ENCODE data around the gene PMP22. TPM values are rescaled to one million over a fixed set of nuclear protein-coding genes. Genes with fewer than 3 reads are reported as not detected.

Gene PMP22
- total RNA-seq, 6 donors from 2014 or later, result 49.7 to 179 (median 105) TPM

DNA sequence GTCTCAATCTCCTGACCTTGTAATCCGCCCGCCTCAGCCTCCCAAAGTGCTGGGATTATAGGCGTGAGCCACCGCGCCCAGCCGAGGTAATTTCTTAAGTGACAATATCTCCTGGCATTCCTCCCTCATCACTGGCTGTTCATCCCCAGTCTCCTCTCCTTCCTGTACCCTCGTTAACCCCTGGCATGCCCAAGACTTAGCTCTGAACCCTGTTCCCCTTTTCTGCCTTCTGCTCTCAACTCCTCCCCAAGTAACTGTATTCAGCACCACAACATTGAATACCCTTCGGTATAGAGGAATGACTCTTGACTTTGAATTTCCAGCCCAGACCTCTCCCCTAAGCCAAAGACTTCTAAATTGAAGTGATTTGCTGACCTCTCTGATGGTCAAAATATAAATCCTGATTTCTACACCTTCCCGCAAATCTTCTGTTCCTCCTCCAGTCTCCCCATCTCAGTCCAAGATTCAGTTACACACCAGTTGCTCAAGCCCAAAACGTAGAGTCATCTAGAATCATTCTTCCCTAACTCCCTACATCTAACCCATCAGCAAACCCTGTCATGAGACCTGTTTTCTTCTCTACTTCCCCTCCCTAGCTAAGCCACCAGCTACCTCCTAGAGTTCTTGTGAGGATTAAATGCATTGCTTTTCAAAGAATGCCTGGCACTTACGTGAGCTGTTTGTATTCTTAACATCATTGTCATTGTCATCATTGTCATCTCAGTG, 14.8 kb downstream of the PMP22 start:
- H3K27me3 ChIP-seq, result no peaks in the 10 kb centered on the region
- TF ChIP-seq POLR2A (IDR thresholded peaks at IDR 0.05) (no peak), POLR2AphosphoS5 (IDR thresholded peaks at IDR 0.05) (peak in 1 of 2 donors; percentile 13)
- ATAC-seq (ENCODE audit: low FRiP score in 2 of 2) (peak in 1 of 2 donors; percentile 35), DNase-seq (no peak)
- H3K36me3 ChIP-seq, result peaks cover 0 to 76% (median 11%) of the 10 kb centered on the region in 4 donors
- 80 to 81% methylated on average over 11 of the region's 11 CpGs for WGBS, 2 donors
- H3K4me1 ChIP-seq, result peaks cover 0 to 31% (median 30%) of the 10 kb centered on the region in 4 donors
- H3K4me3 ChIP-seq, result no peak overlapping the region
- H3K9me3 ChIP-seq, result no peaks in the 10 kb centered on the region
- H3K27ac ChIP-seq, result peak overlapping the region; percentile 20 to 39 (median 27)

DNA sequence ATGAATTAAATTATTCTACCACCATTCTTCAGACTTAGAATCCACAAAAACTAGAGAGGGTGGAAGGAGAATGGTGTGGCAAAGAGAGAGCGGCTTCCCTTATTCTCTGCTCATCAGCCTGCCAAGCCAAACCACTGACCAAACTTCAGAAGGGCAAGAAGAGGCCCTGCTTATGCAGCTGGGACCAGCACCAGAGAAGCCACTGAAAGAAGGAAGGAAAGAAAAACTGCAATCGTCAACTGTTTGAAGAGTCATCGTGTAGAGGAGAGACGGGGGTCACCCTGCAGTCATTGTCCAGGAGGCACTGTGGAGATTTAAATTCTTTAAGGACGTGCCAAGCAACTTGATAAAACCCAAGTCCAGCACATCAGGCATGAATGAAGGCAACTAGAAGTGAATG, 15.6 kb downstream of the PMP22 start:
- peak in 1 of 2 donors; percentile 67 for ATAC-seq (ENCODE audit: low FRiP score in 2 of 2)
- Histone ChIP-seq H3K27me3 (no peaks in the 10 kb centered on the region), H3K9me3 (no peaks in the 10 kb centered on the region), H3K4me3 (no peak overlapping the region), H3K27ac (peak overlapping the region in 3 of 4 donors; percentile 20 to 39 (median 28)), H3K4me1 (peaks cover 0 to 32% (median 30%) of the 10 kb centered on the region in 4 donors), H3K36me3 (peaks cover 0 to 68% (median 10%) of the 10 kb centered on the region in 4 donors)
- DNase-seq, result no peak
- TF ChIP-seq POLR2A (IDR thresholded peaks at IDR 0.05) (no peak), POLR2AphosphoS5 (IDR thresholded peaks at IDR 0.05) (no peak), EP300 (IDR thresholded peaks at IDR 0.05) (no peak)
- TF ChIP-seq, protein P1, sequence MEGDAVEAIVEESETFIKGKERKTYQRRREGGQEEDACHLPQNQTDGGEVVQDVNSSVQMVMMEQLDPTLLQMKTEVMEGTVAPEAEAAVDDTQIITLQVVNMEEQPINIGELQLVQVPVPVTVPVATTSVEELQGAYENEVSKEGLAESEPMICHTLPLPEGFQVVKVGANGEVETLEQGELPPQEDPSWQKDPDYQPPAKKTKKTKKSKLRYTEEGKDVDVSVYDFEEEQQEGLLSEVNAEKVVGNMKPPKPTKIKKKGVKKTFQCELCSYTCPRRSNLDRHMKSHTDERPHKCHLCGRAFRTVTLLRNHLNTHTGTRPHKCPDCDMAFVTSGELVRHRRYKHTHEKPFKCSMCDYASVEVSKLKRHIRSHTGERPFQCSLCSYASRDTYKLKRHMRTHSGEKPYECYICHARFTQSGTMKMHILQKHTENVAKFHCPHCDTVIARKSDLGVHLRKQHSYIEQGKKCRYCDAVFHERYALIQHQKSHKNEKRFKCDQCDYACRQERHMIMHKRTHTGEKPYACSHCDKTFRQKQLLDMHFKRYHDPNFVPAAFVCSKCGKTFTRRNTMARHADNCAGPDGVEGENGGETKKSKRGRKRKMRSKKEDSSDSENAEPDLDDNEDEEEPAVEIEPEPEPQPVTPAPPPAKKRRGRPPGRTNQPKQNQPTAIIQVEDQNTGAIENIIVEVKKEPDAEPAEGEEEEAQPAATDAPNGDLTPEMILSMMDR (IDR thresholded peaks at IDR 0.05), result no peak
- WGBS, 2 donors, result 40 to 44% methylated on average over 5 of the region's 5 CpGs

DNA sequence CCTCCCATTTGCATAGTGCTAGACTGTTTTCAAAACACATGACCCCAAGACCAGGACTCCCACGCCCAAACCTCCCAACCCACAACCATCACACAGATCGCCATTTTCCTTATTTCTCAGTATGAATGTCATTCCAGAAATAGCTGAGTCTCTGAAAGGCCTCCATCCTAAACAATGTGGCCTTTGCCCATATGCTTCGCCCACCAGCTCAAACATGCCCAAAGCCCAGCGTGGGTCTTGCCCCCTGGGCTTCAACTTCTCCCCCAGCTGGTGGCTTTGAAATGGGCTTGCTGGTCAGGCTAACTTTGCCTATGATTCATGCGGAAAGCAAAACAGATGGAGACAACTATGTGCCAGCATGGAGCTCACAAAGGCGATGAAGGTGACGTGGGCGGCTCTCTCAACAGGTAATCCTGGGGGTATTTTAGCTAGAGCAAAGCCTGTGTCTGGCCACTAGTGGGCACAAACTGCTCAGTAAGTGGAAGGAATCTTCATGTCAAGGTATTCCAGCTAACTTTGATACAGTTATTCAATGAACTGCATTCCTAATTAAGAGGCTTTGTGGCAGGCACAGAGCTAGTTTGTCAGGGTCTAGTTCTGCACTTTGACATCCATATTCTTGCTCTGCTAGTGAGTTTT, 17.1 kb downstream of the PMP22 start:
- DNase-seq, result no peak
- TF ChIP-seq, protein P1 (IDR thresholded peaks at IDR 0.05), result no peak
- TF ChIP-seq POLR2AphosphoS5 (IDR thresholded peaks at IDR 0.05) (no peak), POLR2A (IDR thresholded peaks at IDR 0.05) (no peak), EP300 (IDR thresholded peaks at IDR 0.05) (no peak)
- H3K4me1 ChIP-seq, result peaks cover 0 to 32% (median 30%) of the 10 kb centered on the region in 4 donors
- no peak overlapping the region for H3K4me3 ChIP-seq
- H3K27me3 ChIP-seq, result no peaks in the 10 kb centered on the region
- H3K9me3 ChIP-seq, result no peaks in the 10 kb centered on the region
- peaks cover 0 to 55% (median under 1%) of the 10 kb centered on the region in 4 donors for H3K36me3 ChIP-seq
- no peak for ATAC-seq (ENCODE audit: low FRiP score in 2 of 2)
- WGBS, 2 donors, result 91 to 94% methylated on average over 8 of the region's 8 CpGs
- H3K27ac ChIP-seq, result peak overlapping the region in 2 of 4 donors; percentile 9 to 34

DNA sequence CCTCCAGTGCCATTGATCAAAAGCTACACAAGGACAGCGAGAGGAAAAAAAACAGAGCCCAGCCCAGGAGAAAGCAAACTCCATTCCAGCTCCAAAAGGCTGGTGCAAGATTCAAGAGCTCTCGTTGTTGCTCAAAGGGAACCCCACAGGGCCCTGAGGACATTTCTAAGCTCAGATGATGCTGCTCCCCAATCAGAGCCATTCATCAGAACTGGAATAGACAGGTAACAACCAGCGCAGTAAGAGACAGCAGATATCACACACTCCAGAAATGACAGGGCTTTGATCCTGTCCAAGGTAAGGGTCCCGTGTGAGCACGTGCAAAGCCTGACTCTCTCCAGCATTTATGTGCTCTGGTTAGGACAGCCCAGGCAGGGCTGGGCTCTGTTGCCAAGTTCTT, 20.1 kb downstream of the PMP22 start:
- Histone ChIP-seq H3K36me3 (peaks cover 0 to 28% (median 0%) of the 10 kb centered on the region in 4 donors), H3K27ac (no peak overlapping the region), H3K4me3 (no peak overlapping the region), H3K4me1 (peaks cover 0 to 24% (median 13%) of the 10 kb centered on the region in 4 donors), H3K9me3 (no peaks in the 10 kb centered on the region), H3K27me3 (no peaks in the 10 kb centered on the region)
- 57 to 86% methylated on average over 3 to 5 of the region's 5 CpGs for WGBS, 2 donors
- TF ChIP-seq POLR2A (IDR thresholded peaks at IDR 0.05) (no peak), EP300 (IDR thresholded peaks at IDR 0.05) (no peak), POLR2AphosphoS5 (IDR thresholded peaks at IDR 0.05) (no peak)
- TF ChIP-seq, protein P1 (IDR thresholded peaks at IDR 0.05), result no peak
- no peak for DNase-seq
- no peak for ATAC-seq (ENCODE audit: low FRiP score in 2 of 2)

DNA sequence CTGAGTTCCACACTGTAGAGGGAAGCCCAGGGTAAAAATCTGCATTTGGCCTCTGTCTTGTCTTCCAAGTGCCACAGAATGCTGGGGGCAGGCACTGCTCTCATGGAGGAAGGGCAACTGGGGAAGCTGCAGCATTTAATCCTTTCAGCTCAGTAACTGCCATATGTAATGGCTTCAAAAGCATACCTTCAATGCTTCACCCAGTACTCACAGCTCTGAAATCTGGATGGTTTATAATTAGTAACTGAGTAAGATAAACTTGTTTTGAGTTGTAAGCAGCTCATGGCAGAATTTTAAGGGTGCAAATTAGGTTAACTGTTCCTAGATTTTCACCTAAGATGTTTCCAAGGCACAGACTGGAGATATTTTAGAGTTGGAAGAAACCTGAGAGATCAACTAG, 24.5 kb downstream of the PMP22 start:
- Histone ChIP-seq H3K27ac (no peak overlapping the region), H3K27me3 (no peaks in the 10 kb centered on the region), H3K9me3 (no peaks in the 10 kb centered on the region), H3K4me3 (no peak overlapping the region), H3K4me1 (peaks cover 17 to 42% (median 25%) of the 10 kb centered on the region in 4 donors), H3K36me3 (peaks cover 0 to 39% (median 5%) of the 10 kb centered on the region in 4 donors)
- DNase-seq (no peak), ATAC-seq (ENCODE audit: low FRiP score in 2 of 2) (no peak)
- TF ChIP-seq, protein P1 (IDR thresholded peaks at IDR 0.05), result no peak
- TF ChIP-seq POLR2A (IDR thresholded peaks at IDR 0.05) (no peak), EP300 (IDR thresholded peaks at IDR 0.05) (no peak), POLR2AphosphoS5 (IDR thresholded peaks at IDR 0.05) (no peak)

Measured in upper lobe of left lung (tissue), 6 donors.